Endothelial cell of umbilical vein (primary cell): ENCODE data around the gene TUBA4A. TPM values are rescaled to one million over a fixed set of nuclear protein-coding genes. Genes with fewer than 3 reads are reported as not detected.

Experiments
- BruUV-seq: library from RNA; stranded (reverse); fragments of 400-500 nt; replicated peaks from 2 replicates; lab custom pipeline; 2021; lab: Mats Ljungman, UMichigan
- CTCF ChIA-PET: fragments of 300-600, 350-600 bp; sonication (Branson Sonifier 250); formaldehyde crosslinking; loops from one replicate; lab custom pipeline; 2021; ENCODE audit warnings: antibody characterized with exemption, inconsistent platforms; lab: Charles Lee
- POLR2A ChIA-PET: fragments of 300-600, 350-600 bp; sonication (Branson Sonifier 250); formaldehyde crosslinking; loops from one replicate; lab custom pipeline; 2021; ENCODE audit warnings: antibody characterized with exemption, inconsistent platforms; lab: Charles Lee
- DNase-seq: peaks from one replicate; pipeline ENCODE4 v3.0.0-alpha.2; 2011; ENCODE audit warnings: low read depth, low spot score
- FAIRE-seq: peaks from 2 replicates; lab custom pipeline; 2011; peaks lifted over from hg19 to GRCh38; lab: Jason Lieb, UNC
- H2AFZ ChIP-seq: 2 replicates; pipeline ENCODE4 v1.6.0; 2012; ENCODE audit warnings: low read depth, low read length, control low read depth, inconsistent platforms
- H3K27ac ChIP-seq: 2 replicates; pipeline ENCODE4 v1.5.1; 2011; ENCODE audit warnings: low read depth, mild to moderate bottlenecking, control low read depth, low read length, moderate library complexity; ENCODE audit not compliant: insufficient read depth
- H3K27me3 ChIP-seq, 2 experiments: 2 replicates each; pipeline versions ENCODE4 v1.6.0 to v1.6.1; 2011; ENCODE audit warnings: low read length in 2 of 2, mixed read lengths in 1 of 2; ENCODE audit not compliant: control insufficient read depth in 2 of 2, insufficient read depth in 2 of 2
- H3K36me3 ChIP-seq, 2 experiments: 2 replicates in 1 of 2; 3 replicates in 1 of 2; pipeline ENCODE4 v1.5.1; 2011; ENCODE audit warnings: low read length in 2 of 2, mild to moderate bottlenecking in 1 of 2, moderate library complexity in 1 of 2; ENCODE audit not compliant: control insufficient read depth in 2 of 2, insufficient read depth in 2 of 2; ENCODE audit errors: extremely low read depth in 1 of 2
- H3K4me1 ChIP-seq: 3 replicates; pipeline ENCODE4 v1.5.1; 2011; ENCODE audit warnings: mild to moderate bottlenecking, low read length; ENCODE audit not compliant: control insufficient read depth, insufficient read depth; ENCODE audit errors: extremely low read depth
- H3K4me2 ChIP-seq: 2 replicates; pipeline ENCODE4 v1.6.1; 2011; ENCODE audit warnings: low read length, control low read depth, mixed read lengths; ENCODE audit not compliant: insufficient read depth
- H3K4me3 ChIP-seq, 3 experiments: fragments of 200-600 bp in 1 of 3; sonication (generic), shearing (Covaris generic) in 1 of 3; replicated peaks in 1 of 3; 2 replicates each; pipeline ENCODE4 v1.5.1; 2011 to 2016; ENCODE audit warnings: control low read depth in 3 of 3, low read length in 3 of 3, mild to moderate bottlenecking in 2 of 3, inconsistent platforms in 1 of 3, low read depth in 1 of 3, moderate library complexity in 1 of 3; ENCODE audit not compliant: insufficient read depth in 1 of 3
- H3K79me2 ChIP-seq: 2 replicates; pipeline ENCODE4 v1.6.0; 2012; ENCODE audit warnings: low read length, inconsistent platforms; ENCODE audit not compliant: control insufficient read depth, insufficient read depth
- H3K9ac ChIP-seq: replicated peaks from 2 replicates; pipeline ENCODE3; 2011; ENCODE audit warnings: low read length, control low read depth; ENCODE audit not compliant: insufficient read depth; ENCODE audit errors: extremely low read depth
- H3K9me1 ChIP-seq: replicated peaks from 3 replicates; pipeline ENCODE4 v1.6.0; 2011; ENCODE audit warnings: mild to moderate bottlenecking, low read length; ENCODE audit not compliant: control insufficient read depth, insufficient read depth; ENCODE audit errors: extremely low read depth
- H3K9me3 ChIP-seq: replicated peaks from 2 replicates; pipeline ENCODE4 v1.5.1; 2012; ENCODE audit warnings: low read length, inconsistent platforms; ENCODE audit not compliant: control insufficient read depth, insufficient read depth
- H4K20me1 ChIP-seq: replicated peaks from 2 replicates; pipeline ENCODE3; 2011; ENCODE audit warnings: mild to moderate bottlenecking, low read length; ENCODE audit not compliant: control insufficient read depth, insufficient read depth; ENCODE audit errors: extremely low read depth
- CTCF ChIP-seq, 2 donors: IDR thresholded peaks; 1 replicate in 1 of 2; 2 replicates in 1 of 2; pipeline ENCODE4 v1.5.1; 2011; ENCODE audit warnings: low read length in 2 of 2, mild to moderate bottlenecking in 2 of 2, moderate library complexity in 2 of 2, control low read depth in 1 of 2, inconsistent platforms in 1 of 2, low read depth in 1 of 2; ENCODE audit not compliant: insufficient read depth in 1 of 2; ENCODE audit errors: extremely low read depth in 1 of 2
- EZH2 ChIP-seq: IDR thresholded peaks from 2 replicates; pipeline ENCODE4 v1.6.1; 2012; ENCODE audit warnings: borderline replicate concordance, low read depth, mild to moderate bottlenecking, moderate library complexity, low read length, inconsistent platforms; ENCODE audit not compliant: severe bottlenecking
- FOS ChIP-seq: IDR thresholded peaks from 2 replicates; pipeline ENCODE4 v1.6.1; 2011; ENCODE audit warnings: mild to moderate bottlenecking, low read length, moderate library complexity, borderline replicate concordance; ENCODE audit not compliant: insufficient read depth
- GATA2 ChIP-seq: IDR thresholded peaks from 2 replicates; pipeline ENCODE4 v1.7.0; 2011; ENCODE audit warnings: low read depth, mild to moderate bottlenecking, moderate library complexity, mixed read lengths, low read length; ENCODE audit not compliant: insufficient read length, insufficient read depth
- JUN ChIP-seq: IDR thresholded peaks from 2 replicates; pipeline ENCODE4 v1.6.1; 2011; ENCODE audit warnings: borderline replicate concordance, low read depth; ENCODE audit not compliant: insufficient read length, insufficient read depth
- MAX ChIP-seq: IDR thresholded peaks from 2 replicates; pipeline ENCODE4 v1.6.1; 2011; ENCODE audit not compliant: insufficient read depth, insufficient read length
- MYC ChIP-seq: IDR thresholded peaks from one replicate; pipeline ENCODE4 v1.6.1; 2011; ENCODE audit warnings: mild to moderate bottlenecking, low read depth, low read length
- POLR2A ChIP-seq: IDR thresholded peaks from 2 replicates; pipeline ENCODE4 v1.6.1; 2012; ENCODE audit warnings: low read depth, mild to moderate bottlenecking, control low read depth, low read length
- POLR2AphosphoS5 ChIP-seq: IDR thresholded peaks from 2 replicates; pipeline ENCODE4 v1.6.1; 2012; ENCODE audit warnings: low read depth, mild to moderate bottlenecking, control low read depth, low read length, moderate library complexity; ENCODE audit not compliant: insufficient read depth
- dilution Hi-C: fragments of 300-500 bp; cut with MboI; formaldehyde crosslinking; loops from one replicate; pipeline ENCODE4 v1.15.0; 2019; ENCODE audit warnings: low sequenced_read_pairs; ENCODE audit not compliant: extremely low pct_ligation_motif_present
- intact Hi-C: fragments of 100-400 bp; cut with micrococcal nuclease; formaldehyde crosslinking; loops from one replicate; pipeline ENCODE4 v1.10.0; 2022
- polyA plus RNA-seq, 4 experiments: library from polyadenylated mRNA; depleted of rRNA in 3 of 4; stranded (reverse) in 3 of 4; unstranded in 1 of 4; fragments of >200 nt; gene quantifications; 2 replicates each; pipeline versions ENCODE4 v1.2.1 to v1.2.3, GENCODE V29; 2011 to 2012; ENCODE audit warnings: missing spikeins in 1 of 4
- total RNA-seq: library from RNA; stranded (reverse); gene quantifications from 2 replicates; pipeline ENCODE4 v1.2.3, GENCODE V29; 2021

The TUBA4A gene
- total and polyA plus RNA-seq, 2 donors (not counting 3 experiments of a cell fraction or from before 2014, with no cell fraction given): 16.5 to 24.8 TPM

- TF ChIP-seq EZH2: no peak
- peaks cover 4% of the 10 kb centered on the region for H3K4me1 ChIP-seq
- H3K9me1 ChIP-seq: no peaks in the 10 kb centered on the region
- no peak overlapping the region for H3K9ac ChIP-seq
- no peaks in the 10 kb centered on the region for H4K20me1 ChIP-seq
- no peak overlapping the region for H2AFZ ChIP-seq
- no peak overlapping the region for H3K4me2 ChIP-seq
- H3K27me3 ChIP-seq: peaks cover 0 to 1% of the 10 kb centered on the region in 2 experiments
- H3K36me3 ChIP-seq: no peaks in the 10 kb centered on the region
- no peak overlapping the region for H3K4me3 ChIP-seq
- no peaks in the 10 kb centered on the region for H3K79me2 ChIP-seq
- H3K9me3 ChIP-seq: no peaks in the 10 kb centered on the region
- ChIA-PET CTCF (interaction anchor here (0.6 to 11.2 kb wide), 2 partner anchors 11 to 97 kb away, joined by 4 to 253 read pairs; partner anchors contain the start of gene DNAJB2), POLR2A (no interaction called here)
- dilution Hi-C loops (no loop called here), intact Hi-C loops (no loop called here)
- BruUV-seq: no TSS peak
- no peak overlapping the region for H3K27ac ChIP-seq
- no peak for DNase-seq
- no peak for FAIRE-seq
These were observed 38.3 kb upstream of the TUBA4A start for GRCh38 chr2:219291910-219292490.

- no peak overlapping the region for H3K4me2 ChIP-seq
- H3K36me3 ChIP-seq: no peaks in the 10 kb centered on the region
- H3K79me2 ChIP-seq: no peaks in the 10 kb centered on the region
- H3K4me1 ChIP-seq: peaks cover 4% of the 10 kb centered on the region
- no peak for FAIRE-seq
- H3K9ac ChIP-seq: no peak overlapping the region
- intact Hi-C loops (no loop called here), dilution Hi-C loops (no loop called here)
- no TSS peak for BruUV-seq
- no peaks in the 10 kb centered on the region for H3K9me3 ChIP-seq
- POLR2A ChIA-PET: no interaction called here
- H3K9me1 ChIP-seq: no peaks in the 10 kb centered on the region
- CTCF ChIA-PET: interaction anchor here (0.6 to 11.2 kb wide), 2 partner anchors 10 to 96 kb away, joined by 4 to 253 read pairs; partner anchors contain the start of gene DNAJB2
- TF ChIP-seq GATA2: no peak
- TF ChIP-seq CTCF (IDR thresholded peaks at IDR 0.05; ENCODE audit: extremely low read depth in 1 of 2, insufficient read depth in 1 of 2, low read depth in 1 of 2, low read length in 2 of 2): no peak
- TF ChIP-seq EZH2: no peak
- TF ChIP-seq POLR2A: no peak
- no peak for TF ChIP-seq MAX
- no peak for TF ChIP-seq POLR2AphosphoS5
- TF ChIP-seq JUN: no peak
- TF ChIP-seq MYC: no peak
- no peak for TF ChIP-seq FOS
- H3K4me3 ChIP-seq: no peak overlapping the region
- no peak for DNase-seq
- no peaks in the 10 kb centered on the region for H4K20me1 ChIP-seq
- no peak overlapping the region for H2AFZ ChIP-seq
- H3K27ac ChIP-seq: no peak overlapping the region
- peaks cover 0 to 1% of the 10 kb centered on the region in 2 experiments for H3K27me3 ChIP-seq
These were observed 37.7 kb upstream of the TUBA4A start for GRCh38 chr2:219291394-219291793.
